IPS-11a (cell line): Measurements from ENCODE around the gene MMD2.
"Not testable (repeated sequence)": the region's sequence is repeated elsewhere in the genome, so short reads cannot be mapped to it uniquely, and the experiment has no call there.

Experiments
- H3K4me3 ChIP-seq: one replicate; pipeline ENCODE4 v1.5.1; 2013; ENCODE audit warnings: low read depth, low read length, control low read depth

MMD2 gene, protein sequence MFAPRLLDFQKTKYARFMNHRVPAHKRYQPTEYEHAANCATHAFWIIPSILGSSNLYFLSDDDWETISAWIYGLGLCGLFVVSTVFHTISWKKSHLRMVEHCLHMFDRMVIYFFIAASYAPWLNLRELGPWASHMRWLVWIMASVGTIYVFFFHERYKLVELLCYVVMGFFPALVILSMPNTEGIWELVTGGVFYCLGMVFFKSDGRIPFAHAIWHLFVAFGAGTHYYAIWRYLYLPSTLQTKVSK

DNA sequence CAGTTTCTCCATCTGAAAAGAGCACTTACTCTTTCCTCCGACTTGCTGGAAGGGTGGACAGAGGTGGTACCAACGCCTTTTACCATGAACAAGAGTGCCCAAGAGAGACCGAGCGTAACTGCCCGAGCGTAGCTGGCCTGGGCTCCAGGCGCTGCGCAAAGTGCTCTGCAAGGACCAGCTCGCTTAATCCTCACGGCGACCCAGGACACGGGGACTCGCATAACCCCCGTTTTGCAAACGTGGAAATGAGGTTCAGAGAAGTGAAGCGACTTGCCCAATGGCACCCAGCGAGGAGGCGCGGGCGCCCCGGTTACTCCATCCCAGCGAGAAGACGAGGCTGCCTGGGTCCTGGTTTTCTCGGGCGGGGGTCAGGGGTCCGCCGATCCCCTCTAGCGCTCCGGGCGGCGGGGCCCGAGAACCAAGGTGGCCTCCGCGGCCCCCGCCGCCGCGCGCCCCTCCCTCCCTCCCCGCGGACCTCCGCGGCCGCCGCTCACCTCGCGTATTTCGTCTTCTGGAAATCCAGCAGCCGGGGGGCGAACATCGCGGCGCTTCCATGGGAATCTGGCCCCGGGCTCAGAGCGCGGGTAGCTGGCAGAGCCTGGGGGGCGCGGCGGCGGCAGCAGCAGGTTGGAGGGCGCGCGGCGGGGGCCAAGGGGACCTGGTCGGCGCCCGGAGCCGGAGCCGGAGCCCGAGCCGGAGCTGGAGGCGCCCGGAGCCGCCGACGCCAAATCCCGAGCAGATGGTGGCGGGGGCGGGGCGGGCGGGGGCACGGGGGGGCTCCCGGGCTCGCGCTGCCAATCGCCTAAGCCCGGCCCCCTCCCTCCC is at the start of gene MMD2:
Gene MMD2, minus strand, starts transcription at position 711 of the 825 bp plus-strand sequence. Its CDS starts 170 bp downstream, at position 541.
- H3K4me3 ChIP-seq = peak within 1 kb of the TSS; percentile 35

DNA sequence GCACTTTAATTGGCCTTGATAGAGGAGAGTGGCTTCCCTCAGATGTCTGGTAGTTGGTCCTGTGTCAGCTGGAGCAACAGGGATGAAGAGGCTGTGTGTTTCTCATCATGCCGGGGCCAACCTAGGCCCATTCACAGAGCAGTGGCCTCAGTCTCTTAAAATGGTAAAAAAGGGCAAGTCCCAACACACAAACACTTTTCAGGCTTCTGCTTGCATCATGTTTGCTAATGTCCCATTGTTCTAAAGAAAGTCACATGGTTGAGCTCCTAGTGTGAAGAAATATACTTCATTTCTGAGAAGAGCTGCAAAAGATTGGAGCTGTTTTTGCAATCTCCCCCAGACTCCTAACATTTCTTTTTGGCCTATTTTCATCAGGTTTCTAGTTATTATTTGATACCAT is 46.1 kb upstream of the MMD2 start:
- no peak overlapping the region for H3K4me3 ChIP-seq

DNA sequence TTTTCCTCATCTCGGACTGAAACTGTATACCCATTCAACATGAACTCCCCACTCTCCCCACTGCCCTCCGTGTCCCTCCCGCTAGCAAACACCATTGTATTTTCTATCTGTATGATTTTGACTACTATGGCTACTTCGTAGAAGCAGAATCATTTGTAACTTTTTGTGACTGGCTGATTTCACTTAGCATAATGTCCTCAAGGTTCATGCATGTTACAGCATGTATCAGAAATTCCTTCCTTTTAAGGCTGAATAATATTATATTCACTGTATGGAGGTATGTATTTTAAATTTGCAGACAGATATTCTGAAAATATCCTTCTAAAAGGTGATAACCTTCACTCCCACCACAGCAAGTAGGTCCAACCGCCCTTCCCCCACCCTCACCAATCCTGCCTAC is 42.9 kb upstream of the MMD2 start:
- H3K4me3 ChIP-seq = no peak overlapping the region

DNA sequence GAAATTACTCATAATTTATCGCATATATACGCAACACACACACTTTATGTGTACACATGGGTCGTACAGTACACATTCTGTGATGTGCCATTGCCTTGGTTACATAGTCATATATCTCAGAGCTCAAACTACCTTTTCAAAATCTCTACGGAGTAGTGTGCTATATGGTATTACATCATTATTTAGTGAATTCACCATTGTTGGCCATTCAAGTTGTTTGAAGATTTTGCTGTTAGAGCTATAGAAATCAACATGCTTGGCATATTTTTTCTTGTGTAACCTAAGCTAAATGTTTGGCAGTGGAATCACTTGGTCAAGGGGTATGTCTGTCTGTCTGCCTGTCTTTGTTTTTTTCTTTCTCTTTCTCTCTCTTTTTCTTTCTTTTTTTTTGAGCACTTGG is 42.0 kb upstream of the MMD2 start:
- H3K4me3 ChIP-seq = no peak overlapping the region

DNA sequence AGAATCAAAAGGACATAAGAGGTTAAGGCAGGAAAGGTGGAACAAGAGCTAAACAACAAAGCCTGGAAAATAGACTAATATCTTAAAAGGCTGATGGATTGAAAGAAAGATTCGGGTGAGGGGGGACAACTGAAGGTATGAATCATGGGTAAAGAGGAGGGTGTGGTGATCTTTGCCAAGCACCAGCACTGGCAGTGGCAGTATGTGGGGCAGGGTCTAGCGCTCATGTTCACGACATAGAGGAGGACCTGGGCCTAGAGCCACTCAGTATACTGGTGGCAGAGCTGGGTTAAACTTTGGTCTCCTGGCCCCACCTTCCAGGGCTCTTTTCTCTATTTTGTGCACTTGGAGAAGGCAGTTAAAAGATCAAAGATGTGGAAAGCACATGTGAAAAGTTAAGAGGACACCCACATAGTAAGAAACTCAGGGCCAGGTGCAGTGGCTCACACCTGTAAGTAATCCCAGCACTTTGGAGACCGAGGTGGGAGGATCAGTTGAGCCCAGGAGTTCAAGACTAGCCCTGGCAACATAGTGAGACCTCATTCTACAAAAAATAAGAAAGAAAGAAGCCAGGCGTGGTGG is 40.5 kb upstream of the MMD2 start:
- H3K4me3 ChIP-seq = no peak overlapping the region

DNA sequence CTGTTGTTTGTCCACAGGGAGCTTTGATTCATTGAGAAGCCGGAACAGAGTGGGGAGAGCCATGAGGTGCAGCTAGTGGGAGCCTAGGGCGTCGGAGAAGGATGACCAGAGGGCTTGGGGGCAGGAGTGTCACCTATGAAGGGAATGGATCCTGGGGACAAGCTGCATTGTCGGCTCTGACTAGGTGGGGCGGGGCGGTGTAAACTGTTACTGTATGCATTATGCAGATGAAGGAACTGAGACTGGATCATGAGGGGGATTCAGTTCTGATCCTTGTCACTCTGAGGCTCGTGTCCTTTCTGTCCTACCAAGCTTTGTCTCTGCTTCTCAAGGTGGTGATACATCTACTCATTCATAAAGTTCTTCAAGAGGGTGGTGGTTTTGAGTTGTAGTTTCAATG is 39.9 kb upstream of the MMD2 start:
- H3K4me3 ChIP-seq = no peak overlapping the region

DNA sequence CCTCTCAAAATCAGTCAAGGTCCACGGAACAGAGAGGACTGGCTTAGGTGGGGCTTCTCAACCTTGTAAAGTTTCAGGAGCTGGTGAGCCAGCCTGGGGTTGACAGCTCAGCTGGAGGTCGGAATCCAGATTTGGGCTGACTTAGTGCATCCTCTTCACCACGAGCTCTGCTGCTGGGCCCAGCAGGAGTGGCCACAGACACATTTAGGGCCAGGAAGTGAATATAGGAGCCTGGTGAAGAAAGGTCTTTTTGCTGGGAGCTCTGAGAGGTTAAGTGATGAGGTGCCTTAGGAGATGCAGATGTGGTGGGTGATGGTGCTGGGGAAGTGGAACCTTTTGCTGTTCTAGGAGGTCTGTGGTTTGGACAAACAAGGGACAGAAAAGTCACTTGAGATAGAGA is 39.3 kb upstream of the MMD2 start:
- no peak overlapping the region for H3K4me3 ChIP-seq

DNA sequence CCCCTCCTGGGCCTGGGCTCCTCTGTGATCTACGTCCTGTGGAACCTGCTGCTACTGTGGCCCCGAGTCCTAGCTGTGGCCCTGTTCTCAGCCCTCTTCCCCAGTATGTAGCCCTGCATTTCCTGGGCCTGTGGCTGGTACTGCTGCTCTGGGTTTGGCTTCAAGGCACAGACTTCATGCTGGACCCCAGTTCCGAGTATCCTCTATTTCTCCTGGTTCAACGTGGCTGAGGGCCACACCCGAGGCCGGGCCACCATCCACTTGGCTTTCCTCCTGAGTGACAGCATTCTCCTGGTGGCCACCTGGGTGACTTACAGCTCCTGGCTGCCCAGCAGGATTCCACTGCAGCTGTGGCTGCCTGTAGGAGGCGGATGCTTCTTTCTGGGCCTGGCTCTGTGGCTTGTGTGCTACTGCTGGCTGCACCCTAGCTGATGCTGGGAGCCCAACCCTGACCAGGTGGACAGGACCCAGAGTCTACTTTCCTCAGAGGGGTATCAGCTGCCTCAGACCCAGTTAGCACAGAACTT is 37.8 kb upstream of the MMD2 start:
- H3K4me3 ChIP-seq = no peak overlapping the region

DNA sequence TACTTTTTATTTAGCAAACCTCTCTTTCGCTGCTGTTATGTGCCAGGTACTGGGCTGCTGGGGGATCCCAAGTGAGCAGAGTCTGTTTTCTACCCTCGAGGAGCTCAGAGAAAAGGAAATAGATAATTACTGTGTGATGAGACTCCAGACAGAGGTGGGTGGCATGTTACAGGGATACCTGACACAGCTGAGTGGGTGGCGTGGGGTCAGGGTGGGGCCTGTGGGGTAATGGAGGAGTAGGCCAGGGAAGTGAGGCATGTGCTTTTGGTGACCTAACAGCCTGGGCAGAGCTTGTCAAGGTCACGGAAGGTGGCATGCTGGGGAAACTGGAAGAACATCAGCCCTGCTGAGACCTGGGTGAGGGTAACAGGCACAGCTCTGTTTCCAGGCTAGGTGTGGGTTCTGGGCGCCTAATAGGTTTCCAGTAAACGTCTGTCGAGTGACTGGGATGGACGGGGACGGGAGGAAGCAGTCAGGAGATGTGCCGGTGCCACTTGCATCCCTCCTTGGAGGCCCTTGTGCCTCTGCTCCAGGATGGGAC is 36.5 kb upstream of the MMD2 start:
- H3K4me3 ChIP-seq = no peak overlapping the region

DNA sequence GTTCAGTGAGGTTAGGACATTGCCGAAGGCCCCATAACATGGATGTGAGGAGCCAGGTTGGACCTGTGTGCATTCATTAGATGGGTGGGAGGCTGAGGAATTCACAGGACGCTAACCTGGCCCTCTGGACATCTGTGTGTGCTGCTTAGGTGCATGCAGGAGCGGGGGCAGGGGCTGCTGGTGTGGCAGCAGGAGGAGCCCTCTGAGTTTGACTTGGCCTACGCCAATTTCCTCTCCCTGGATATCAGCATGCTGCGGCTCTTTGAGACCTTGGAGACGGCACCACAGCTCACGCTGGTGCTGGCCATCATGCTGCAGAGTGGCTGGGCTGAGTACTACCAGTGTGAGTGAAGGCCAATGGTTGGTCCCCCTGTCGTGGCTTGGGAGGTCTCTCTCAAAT is 34.5 kb upstream of the MMD2 start:
- no peak overlapping the region for H3K4me3 ChIP-seq

DNA sequence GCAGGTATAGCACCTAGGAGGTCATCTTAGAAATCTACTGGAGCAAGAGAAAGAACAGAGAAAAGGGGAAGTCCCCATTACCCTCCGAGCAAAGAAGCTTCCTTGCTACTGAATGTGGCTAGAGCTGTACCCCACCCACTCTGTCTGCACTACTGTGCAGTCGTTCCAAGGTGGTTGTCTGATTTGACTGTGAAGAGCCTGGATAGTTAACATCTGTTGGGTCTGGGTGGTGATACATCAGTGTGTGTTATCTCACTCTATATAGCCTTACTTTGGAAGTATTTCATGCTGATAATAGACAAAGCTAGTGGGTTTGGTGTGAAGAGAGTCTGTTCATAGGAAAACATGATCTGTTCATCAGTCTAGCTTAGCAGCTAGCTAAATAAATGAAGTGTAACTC is 23.8 kb upstream of the MMD2 start:
- not testable (repeated sequence) for H3K4me3 ChIP-seq

DNA sequence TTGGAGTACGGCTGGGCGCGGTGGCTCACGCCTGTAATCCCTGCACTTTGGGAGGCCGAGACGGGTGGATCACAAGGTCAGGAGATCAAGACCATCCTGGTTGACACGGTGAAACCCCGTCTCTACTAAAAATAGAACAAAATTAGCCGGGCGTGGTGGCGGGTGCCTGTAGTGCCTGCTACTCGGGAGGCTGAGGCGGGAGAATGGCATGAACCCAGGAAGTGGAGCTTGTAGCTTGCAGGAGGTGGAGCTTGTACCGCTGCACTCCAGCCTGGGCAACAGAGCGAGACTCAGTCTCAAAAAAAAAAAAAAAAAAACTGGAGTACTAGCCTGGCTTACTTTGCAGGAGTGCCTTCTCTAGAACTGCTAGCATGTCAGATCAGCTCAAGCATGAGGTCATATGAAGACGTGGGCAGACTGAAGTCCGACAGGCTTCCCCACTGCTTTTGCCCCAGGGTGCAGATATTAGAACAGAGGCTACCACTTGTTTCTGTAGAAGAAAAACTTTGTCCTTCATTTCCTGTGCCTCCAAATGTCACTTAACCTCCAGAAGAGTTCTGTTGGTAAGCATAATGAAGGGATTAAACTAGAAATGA is 22.4 kb upstream of the MMD2 start:
- not testable (repeated sequence) for H3K4me3 ChIP-seq

DNA sequence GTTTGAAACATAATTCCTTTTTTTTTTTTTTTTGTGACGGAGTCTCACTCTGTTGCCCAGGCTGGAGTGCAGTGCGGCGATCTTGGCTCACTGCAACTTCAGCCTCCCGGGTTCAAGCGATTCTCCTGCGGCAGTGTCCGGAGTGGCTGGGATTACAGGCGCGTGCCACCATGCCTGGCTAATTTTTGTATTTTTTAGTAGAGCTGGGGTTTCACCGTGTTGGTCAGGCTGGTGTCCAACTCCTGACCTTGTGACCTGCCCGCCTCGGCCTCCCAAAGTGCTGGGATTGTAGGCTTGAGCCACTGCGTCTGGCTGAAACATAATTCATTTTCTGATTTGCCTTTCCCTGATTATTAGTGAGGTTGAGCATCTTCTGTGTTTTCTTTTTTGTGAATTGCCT is 16.6 kb upstream of the MMD2 start:
- H3K4me3 ChIP-seq = not testable (repeated sequence)

DNA sequence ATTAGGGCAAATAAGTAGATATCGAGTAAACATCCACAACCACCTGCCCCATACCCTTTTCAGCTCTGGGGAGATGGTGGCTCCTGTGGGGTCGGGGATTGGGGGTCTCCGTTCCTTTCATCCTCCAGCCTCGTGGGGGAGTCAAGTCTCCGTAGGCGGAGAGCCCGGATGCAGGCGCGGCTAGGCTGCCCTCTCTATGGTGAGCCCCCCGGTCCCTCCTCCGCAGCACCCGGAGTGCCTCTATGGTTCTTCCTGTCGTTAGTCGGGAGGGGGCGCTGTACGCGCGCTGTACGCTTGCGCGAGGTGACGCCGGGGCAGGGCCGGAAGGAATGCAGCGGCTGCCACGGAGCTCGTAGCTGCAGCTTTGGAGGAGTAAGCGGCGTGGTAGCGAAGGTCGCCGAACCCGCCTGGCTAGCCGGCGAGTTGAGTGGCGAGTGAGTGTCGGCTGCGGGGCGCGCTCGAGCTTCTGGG is 14.8 kb upstream of the MMD2 start:
- H3K4me3 ChIP-seq = peak overlapping the region; percentile 69

DNA sequence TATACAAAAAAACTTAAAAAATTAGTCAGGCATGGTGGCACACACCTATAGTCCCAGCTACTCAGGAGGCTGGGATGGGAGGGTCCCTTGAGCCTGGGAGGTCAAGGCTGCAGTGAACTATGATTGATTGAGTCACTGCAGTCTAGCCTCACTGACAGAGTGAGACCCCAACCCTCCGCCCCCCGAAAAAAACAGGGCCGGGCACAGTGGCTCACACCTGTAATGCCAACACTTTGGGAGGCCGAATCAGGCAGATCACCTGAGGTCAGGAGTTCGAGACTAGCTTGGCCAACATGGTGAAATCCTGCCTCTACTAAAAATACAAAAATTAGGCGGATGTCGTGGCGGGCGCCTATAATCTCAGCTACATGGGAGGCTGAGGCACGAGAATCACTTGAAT is 13.5 kb upstream of the MMD2 start:
- not testable (repeated sequence) for H3K4me3 ChIP-seq

DNA sequence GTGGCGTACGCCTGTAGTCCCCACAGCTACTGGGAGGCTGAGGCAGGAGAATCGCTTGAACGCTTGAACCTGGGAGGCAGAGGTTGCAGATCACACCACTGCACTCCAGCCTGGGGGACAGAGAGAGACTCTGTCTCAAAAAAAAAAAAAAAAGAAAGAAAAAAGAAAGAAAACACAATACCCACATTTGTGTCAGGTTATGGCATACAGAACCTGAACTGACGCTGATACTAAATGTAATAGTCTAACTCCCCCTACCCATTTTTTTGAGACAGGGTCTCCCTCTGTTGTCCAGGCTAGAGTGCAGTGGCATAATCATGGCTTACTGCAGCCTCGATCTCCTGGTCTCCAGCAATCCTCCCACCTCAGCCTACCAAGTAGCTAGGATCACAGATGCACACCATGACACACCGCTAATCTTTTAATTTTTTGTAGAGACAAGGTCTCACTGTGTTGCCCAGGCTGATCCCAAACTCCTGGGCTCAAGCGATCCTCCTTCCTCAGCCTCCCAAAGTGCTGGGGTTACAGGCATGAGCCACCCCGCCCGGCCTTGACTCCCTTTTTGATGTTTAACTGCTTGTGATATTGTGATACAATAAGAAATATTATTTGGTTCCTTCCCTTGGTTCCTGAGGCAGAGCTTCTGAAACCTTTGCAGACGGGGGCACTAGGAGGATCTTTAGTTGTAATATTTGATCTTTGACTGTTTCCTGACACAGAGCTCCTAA is 6.5 kb upstream of the MMD2 start:
- H3K4me3 ChIP-seq = no peak overlapping the region

DNA sequence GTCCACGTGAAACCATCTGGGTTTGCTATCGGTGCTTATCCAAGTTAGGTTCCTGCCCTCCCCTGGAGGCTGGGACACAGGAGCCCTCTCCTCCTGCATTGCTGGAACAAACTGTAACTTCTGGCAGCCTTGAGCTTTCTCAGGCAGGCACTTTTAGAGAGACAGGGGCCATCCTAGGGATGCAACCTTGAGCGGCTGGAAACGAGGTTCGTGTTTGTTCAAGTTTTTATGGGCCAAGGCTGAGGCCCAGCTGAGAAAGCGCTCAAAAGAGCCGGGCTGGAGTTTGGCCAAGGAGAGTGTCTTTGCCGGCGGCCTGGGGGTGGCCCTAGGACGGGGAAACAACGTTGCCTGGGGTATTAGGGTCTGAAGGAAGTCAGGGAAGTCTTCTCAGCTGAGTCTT is 5.5 kb upstream of the MMD2 start:
- H3K4me3 ChIP-seq = no peak overlapping the region

DNA sequence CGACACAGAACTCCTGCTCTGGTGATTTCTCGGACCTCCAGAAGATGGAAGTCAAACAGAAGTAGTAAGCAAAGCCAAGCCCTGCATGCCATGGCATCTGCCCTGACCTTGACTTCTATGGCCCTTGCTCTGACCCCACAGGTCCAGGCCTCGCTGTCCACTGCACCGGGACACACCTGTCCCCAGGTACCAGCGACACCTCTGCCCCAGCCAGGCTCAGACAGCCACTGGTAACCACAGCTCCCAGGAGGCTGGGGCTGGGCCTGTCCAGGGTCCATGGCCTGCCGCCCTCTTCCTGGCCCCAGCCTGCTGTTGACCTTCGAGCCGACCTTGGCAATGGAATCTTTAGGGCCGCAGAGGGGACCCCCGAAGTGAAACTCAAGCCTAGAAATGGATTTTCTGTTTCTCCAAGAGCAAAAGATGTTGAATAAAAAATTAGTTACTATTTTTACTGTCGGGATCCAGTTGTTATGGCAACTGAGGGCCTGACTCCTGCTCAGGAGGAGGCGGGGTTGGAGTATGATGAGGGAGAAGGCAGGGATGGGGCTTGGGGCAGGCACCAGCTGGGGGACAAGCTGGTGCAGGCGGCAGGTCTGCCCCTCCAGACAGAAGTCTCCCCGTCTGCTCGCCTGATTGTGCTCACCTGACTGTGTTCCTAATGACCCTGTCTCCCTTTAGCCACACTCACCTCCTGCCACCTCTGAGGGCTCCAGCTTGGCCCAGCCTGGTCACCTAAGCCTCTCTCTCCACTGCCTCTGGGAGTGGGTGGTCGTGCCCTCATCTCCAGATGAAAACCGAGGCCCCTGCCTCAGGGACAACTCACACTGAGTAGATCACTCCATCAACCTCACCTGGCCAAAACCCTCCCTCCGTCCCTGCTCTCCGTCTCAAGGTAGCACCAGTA is 4.1 kb upstream of the MMD2 start:
- H3K4me3 ChIP-seq = no peak overlapping the region

DNA sequence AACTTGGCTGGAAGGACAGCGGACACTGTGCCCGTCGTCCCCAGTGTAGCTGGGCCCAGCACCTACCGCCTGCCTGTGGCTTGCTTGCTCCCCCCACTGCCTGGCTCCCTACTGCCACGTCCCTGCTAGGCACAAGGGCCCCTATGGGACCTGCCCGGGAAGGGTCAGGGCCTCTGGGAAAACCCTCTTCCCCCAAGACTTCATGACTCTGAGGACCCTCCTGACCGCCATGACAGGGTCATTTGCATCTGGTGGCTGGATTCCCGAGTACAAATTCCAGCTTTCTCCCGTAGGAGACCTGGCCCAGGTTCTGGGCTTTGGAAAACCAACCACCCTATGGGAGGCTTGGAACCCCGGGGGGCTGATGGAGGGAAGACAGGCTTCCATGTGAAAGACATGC is 1.4 kb upstream of the MMD2 start:
- no peak overlapping the region for H3K4me3 ChIP-seq

DNA sequence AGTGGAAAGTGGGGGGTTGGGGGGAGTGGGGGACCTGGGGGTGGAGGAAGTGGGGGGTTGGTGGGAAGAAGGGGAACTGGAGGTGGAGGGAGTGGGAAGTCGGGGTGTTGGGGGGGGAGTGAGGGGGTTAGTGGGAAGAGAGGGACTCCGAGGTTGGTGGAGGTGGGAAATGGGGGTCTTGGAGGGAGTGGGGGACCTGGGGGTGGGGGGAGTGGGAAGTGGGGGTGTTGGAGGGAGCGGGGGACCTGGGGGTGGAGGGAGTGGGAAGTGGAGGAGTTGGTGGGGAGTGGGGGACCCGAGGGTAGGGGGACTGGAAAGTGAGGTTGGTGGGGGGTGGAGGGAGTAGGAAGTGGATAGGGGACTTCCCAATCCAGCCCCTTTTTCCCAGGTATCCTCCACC is 906 bp upstream of the MMD2 start:
- H3K4me3 ChIP-seq = no peak overlapping the region
